DMS79 treated with DMSO at 0.1 percent for 48 hours (cell line): Measurements from ENCODE around the gene NT5DC2.

Experiments
- DNase-seq: peaks from one replicate; lab custom pipeline; 2025; lab: John Stamatoyannopoulos, UW

Gene NT5DC2

GRCh38 chr3:52524752-52525679, 8.6 kb downstream of the NT5DC2 start:
- DNase-seq, result peak; percentile 49

- DNase-seq, result no peak
Observed at GRCh38 chr3:52524258-52524751, 9.4 kb downstream of the NT5DC2 start.

- DNase-seq, result no peak
Observed at GRCh38 chr3:52523386-52524257, 10.0 kb downstream of the NT5DC2 start.

GRCh38 chr3:52522651-52523251, 10.9 kb downstream of the NT5DC2 start:
- DNase-seq, result no peak

GRCh38 chr3:52521881-52522650, 11.6 kb downstream of the NT5DC2 start:
- DNase-seq, result no peak

- no peak for DNase-seq
Observed at GRCh38 chr3:52521488-52521824, 12.2 kb downstream of the NT5DC2 start.

- no peak for DNase-seq
Observed at GRCh38 chr3:52520716-52521487, 12.8 kb downstream of the NT5DC2 start.

- DNase-seq, result no peak
Observed at GRCh38 chr3:52520141-52520667, 13.5 kb downstream of the NT5DC2 start.

- no peak for DNase-seq
Observed at GRCh38 chr3:52519445-52520140, 14.1 kb downstream of the NT5DC2 start.

GRCh38 chr3:52518723-52519444, 14.8 kb downstream of the NT5DC2 start:
- no peak for DNase-seq

GRCh38 chr3:52517796-52518722, 15.6 kb downstream of the NT5DC2 start:
- no peak for DNase-seq

GRCh38 chr3:52516509-52517195, 17.0 kb downstream of the NT5DC2 start:
- DNase-seq, result no peak

- no peak for DNase-seq
Observed at GRCh38 chr3:52515192-52515591, 18.5 kb downstream of the NT5DC2 start.

- no peak for DNase-seq
Observed at GRCh38 chr3:52514576-52514975, 19.1 kb downstream of the NT5DC2 start.

GRCh38 chr3:52513281-52513680, 20.4 kb downstream of the NT5DC2 start:
- DNase-seq, result no peak

GRCh38 chr3:52512727-52513126, 20.9 kb downstream of the NT5DC2 start:
- DNase-seq, result no peak

GRCh38 chr3:52512105-52512504, 21.6 kb downstream of the NT5DC2 start:
- DNase-seq, result no peak

- DNase-seq, result no peak
Observed at GRCh38 chr3:52511509-52511908, 22.1 kb downstream of the NT5DC2 start.
